ENCODE measurements around the gene BCL2. TPM values are rescaled to one million over a fixed set of nuclear protein-coding genes. Genes with fewer than 3 reads are reported as not detected.
"Not testable (repeated sequence)": the region's sequence is repeated elsewhere in the genome, so short reads cannot be mapped to it uniquely, and the experiment has no call there.

Gene BCL2
- 7.0 TPM for polyA plus RNA-seq (2012; ENCODE audit: insufficient read depth, insufficient read length)

GRCh38 chr18:63319383-63320122, at the start of gene BCL2:
TSS of gene BCL2 (minus strand) at chr18:63319769.
- DNase-seq (ENCODE audit: low read depth, low spot score) = no peak
- H3K4me3 ChIP-seq (ENCODE audit: low read length) = peak within 1 kb of the TSS; percentile 85

- no peak for DNase-seq (ENCODE audit: low read depth, low spot score)
- no peak overlapping the region for H3K4me3 ChIP-seq (ENCODE audit: low read length)
Observed at GRCh38 chr18:63368611-63369010, 49.0 kb upstream of the BCL2 start.

- peak within 1 kb of the TSS; percentile 70 for H3K4me3 ChIP-seq (ENCODE audit: low read length)
- DNase-seq (ENCODE audit: low read depth, low spot score) = peak; percentile 38
Observed at GRCh38 chr18:63367053-63367953, 47.7 kb upstream of the BCL2 start, which contains the start of gene KDSR. TSS of gene KDSR (minus strand) at chr18:63367206. CDS start at chr18:63367118, 88 bp downstream.

GRCh38 chr18:63366213-63367052, 46.9 kb upstream of the BCL2 start:
- peak overlapping the region; percentile 70 for H3K4me3 ChIP-seq (ENCODE audit: low read length)
- DNase-seq (ENCODE audit: low read depth, low spot score) = peak; percentile 17

GRCh38 chr18:63365876-63366212, 46.3 kb upstream of the BCL2 start:
- DNase-seq (ENCODE audit: low read depth, low spot score) = no peak
- peak overlapping the region; percentile 70 for H3K4me3 ChIP-seq (ENCODE audit: low read length)

- H3K4me3 ChIP-seq (ENCODE audit: low read length) = no peak overlapping the region
- DNase-seq (ENCODE audit: low read depth, low spot score) = peak; percentile 78
Observed at GRCh38 chr18:63363951-63364350, 44.4 kb upstream of the BCL2 start.

- not testable (repeated sequence) for DNase-seq (ENCODE audit: low read depth, low spot score); H3K4me3 ChIP-seq (ENCODE audit: low read length)
Observed at GRCh38 chr18:63363420-63363819, 43.9 kb upstream of the BCL2 start.

GRCh38 chr18:63356272-63356896, 36.8 kb upstream of the BCL2 start:
- DNase-seq (ENCODE audit: low read depth, low spot score) = no peak
- H3K4me3 ChIP-seq (ENCODE audit: low read length) = no peak overlapping the region

- no peak overlapping the region for H3K4me3 ChIP-seq (ENCODE audit: low read length)
- no peak for DNase-seq (ENCODE audit: low read depth, low spot score)
Observed at GRCh38 chr18:63350230-63350629, 30.7 kb upstream of the BCL2 start.

GRCh38 chr18:63348508-63349136, 29.1 kb upstream of the BCL2 start:
- no peak overlapping the region for H3K4me3 ChIP-seq (ENCODE audit: low read length)
- no peak for DNase-seq (ENCODE audit: low read depth, low spot score)

- H3K4me3 ChIP-seq (ENCODE audit: low read length) = no peak overlapping the region
- no peak for DNase-seq (ENCODE audit: low read depth, low spot score)
Observed at GRCh38 chr18:63346480-63347183, 27.1 kb upstream of the BCL2 start.

- H3K4me3 ChIP-seq (ENCODE audit: low read length) = no peak overlapping the region
- no peak for DNase-seq (ENCODE audit: low read depth, low spot score)
Observed at GRCh38 chr18:63346031-63346430, 26.5 kb upstream of the BCL2 start.

GRCh38 chr18:63344918-63345317, 25.3 kb upstream of the BCL2 start:
- no peak overlapping the region for H3K4me3 ChIP-seq (ENCODE audit: low read length)
- DNase-seq (ENCODE audit: low read depth, low spot score) = no peak

GRCh38 chr18:63344263-63344662, 24.7 kb upstream of the BCL2 start:
- DNase-seq (ENCODE audit: low read depth, low spot score) = no peak
- H3K4me3 ChIP-seq (ENCODE audit: low read length) = no peak overlapping the region

- no peak overlapping the region for H3K4me3 ChIP-seq (ENCODE audit: low read length)
- DNase-seq (ENCODE audit: low read depth, low spot score) = no peak
Observed at GRCh38 chr18:63342206-63342605, 22.6 kb upstream of the BCL2 start.

GRCh38 chr18:63339920-63340484, 20.4 kb upstream of the BCL2 start:
- DNase-seq (ENCODE audit: low read depth, low spot score) = peak; percentile 42
- H3K4me3 ChIP-seq (ENCODE audit: low read length) = no peak overlapping the region

- no peak overlapping the region for H3K4me3 ChIP-seq (ENCODE audit: low read length)
- no peak for DNase-seq (ENCODE audit: low read depth, low spot score)
Observed at GRCh38 chr18:63336366-63337099, 17.0 kb upstream of the BCL2 start.
